GM18498 (cell line): ENCODE results near the gene PDGFRB.

Experiments
- ATAC-seq: cut with Tn5 transposase; IDR thresholded peaks from one replicate; pipeline ENCODE4 v1.9.1; 2021; ENCODE audit warnings: mild to moderate bottlenecking, moderate library complexity; ENCODE audit not compliant: unreplicated experiment

PDGFRB gene

DNA sequence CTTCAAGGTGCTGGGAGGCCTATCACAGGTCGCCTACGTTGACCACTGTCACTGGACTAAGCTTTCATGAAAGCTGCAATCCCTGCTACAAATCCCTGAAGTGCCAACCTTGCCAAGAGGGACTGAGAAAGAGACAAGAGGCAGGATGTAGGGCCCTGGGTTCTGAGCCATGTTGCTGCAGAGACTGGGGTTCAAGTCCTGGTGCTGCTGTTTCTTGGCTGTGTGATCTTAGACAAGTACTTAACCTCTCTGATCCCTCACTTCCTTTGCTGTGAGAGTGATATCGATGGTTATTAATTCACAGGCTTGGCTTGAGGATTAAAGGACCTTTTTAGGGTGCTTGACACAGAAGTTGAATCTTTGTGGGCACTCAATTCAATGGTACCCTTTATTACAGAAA, 84.8 kb downstream of the PDGFRB start:
- no peak for ATAC-seq

DNA sequence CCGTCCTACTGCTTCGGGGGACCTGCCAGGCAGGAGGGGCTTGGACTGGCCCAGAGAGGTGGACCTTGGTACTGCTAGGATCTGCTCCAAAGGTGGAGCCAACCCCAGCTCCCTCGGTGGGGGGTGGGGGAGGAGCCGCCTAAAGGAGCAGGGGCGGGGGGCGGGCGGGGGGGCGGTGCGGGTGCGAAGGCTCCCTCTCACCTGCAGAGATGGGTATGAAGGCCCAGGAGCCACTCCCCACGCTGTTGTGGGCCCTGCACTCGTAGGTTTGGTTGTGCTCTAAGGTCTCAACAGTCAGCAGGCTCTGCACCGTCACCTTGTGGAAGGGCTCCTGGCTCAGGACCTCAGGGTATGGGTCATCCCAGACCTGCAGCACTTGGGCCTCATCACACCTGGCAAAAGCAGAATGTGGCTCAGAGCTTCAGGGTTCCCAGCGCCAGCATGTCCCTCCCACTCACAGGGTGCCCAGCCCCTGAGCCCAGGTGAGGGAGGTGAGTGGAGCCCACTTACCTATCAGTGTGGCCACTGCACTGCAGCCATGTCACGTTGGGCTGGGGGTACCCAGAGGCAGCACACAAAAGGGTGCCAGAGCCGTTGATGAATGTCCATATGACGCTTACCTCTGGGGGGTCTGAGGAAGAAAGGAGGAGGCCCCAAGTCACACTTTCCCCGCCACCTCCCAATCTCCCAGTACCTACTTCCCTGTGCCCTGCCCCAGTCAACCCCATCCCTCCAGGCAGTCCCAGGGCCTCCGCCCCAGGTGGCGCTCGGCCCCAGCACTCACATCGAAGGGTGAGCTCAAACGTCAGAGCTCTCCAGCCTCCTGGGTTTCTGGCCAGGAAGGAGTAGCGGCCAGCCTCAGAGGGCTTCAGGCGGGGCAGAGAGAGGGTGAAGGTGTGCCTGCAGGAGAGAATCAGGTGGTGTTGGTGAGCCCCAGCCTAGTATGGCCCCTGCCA, 85.7 kb downstream of the PDGFRB start:
- no peak for ATAC-seq

GRCh38 chr5:150068961-150069645, 86.5 kb downstream of the PDGFRB start:
- ATAC-seq, result no peak

DNA sequence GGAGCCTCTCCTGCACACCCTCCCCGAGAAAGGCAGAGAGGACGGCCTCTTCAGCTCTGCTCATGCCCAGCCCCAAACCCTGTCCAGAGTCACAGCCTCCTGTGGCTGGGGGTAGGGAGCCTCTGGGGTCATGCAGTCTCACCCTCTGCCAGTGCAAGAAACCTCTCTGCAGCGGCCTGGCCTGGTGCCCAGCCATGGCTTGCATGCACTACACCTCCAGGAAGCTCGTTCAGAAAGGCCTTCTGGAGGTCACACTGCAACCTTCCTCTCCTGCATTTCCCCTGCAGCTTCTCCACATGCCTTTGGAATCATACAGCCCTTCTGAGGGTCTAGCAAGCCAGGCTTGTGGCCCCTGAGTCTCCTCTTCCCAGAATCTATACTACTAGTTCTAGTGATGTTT, 87.2 kb downstream of the PDGFRB start:
- ATAC-seq, result no peak

DNA sequence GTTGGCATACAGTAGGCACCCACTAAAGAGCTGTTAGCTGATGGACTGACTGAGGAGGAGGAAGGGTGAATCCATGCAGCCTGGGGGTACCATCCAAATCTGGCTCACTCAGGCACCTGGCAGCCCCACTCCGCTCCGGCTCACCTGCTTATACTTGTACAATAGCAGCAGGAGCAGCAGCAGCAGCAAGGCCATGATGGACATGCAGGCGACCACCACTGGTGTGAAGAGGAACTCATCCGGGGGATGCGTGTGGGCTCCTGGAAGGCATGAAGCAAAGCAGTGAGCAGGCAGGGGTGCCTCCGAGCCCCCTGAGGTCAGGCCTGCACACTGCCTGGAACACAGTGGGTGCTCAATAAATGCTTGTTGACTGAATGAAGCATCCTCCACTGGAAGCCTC, 87.6 kb downstream of the PDGFRB start:
- ATAC-seq, result no peak

GRCh38 chr5:150067405-150067960, 88.2 kb downstream of the PDGFRB start:
- no peak for ATAC-seq

- ATAC-seq, result no peak
Measured at GRCh38 chr5:150066901-150067396, 88.7 kb downstream of the PDGFRB start.

- ATAC-seq, result no peak
Measured at GRCh38 chr5:150066436-150066835, 89.2 kb downstream of the PDGFRB start.

DNA sequence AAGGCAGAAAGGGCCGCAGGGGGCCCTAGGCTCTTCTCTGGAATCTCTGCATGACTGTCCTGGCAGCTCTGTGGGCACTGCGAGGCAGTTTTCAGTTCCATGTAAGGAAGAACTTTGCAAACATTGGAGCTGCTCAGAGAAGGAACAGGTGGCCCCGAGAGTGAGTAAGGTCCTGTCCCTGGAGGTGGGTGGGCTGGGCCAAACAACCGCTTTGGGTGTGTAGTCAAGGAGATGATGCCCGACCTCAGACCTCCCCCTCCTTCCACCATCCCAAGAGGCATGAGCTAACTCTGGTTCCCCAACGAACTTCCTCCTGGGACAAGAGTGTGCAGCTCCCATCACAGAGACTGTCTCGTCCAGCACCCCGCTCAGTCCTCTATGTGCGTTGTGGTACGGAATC, 89.8 kb downstream of the PDGFRB start:
- no peak for ATAC-seq

DNA sequence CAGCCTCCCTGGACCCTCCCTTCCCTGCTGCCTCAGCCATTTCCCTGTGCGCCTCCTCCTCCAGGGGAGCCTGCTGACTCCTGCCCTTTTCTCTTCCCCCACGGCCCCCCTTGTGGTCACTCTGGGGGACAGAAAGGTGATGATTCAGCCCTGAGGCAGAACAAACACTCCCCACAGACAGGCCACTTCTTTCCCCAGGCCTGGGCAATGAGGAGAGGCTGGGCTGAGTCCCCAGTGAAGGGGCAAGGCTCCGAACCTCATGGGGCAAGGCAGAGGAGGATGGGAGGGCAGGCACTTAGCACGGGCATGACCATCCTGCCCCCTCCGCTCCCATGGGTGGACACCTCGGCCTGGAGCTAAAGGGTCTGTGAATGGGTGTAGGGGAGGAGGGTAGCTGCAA, 90.3 kb downstream of the PDGFRB start:
- ATAC-seq, result no peak

DNA sequence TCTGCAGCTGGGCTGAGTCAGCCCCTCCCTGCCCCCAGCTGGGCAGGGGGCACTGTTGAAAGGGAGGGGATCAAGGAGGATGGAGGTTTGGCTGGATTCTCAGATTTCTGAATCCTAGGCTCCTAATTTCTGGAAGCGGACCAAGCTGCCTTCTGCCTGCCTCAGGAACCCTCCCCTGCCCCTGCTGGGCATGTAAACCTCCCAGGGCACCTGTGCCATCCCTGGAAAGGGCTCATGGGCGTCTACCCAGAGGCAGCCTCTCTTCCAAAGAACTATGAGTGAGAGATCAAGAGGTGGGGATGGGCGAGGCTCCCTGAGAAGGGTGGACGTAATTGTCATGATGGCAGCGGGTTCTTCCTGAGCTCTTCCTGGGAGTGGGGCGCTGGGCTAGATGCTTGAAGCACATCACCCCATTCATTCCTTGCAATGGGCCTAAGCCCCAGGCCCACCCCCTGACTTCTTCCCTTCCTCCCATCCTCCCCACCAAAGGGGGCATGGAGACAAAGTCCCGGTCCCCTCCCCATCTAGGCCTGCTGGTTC, 90.9 kb downstream of the PDGFRB start:
- no peak for ATAC-seq
